Left forelimb (tissue), 1 donor: ENCODE measurements around the gene CLEC11A.

Experiments used
- DNase-seq: peaks from one replicate; pipeline ENCODE4 v3.0.0-alpha.2; 2018; ENCODE audit warnings: low spot score

CLEC11A gene

DNA sequence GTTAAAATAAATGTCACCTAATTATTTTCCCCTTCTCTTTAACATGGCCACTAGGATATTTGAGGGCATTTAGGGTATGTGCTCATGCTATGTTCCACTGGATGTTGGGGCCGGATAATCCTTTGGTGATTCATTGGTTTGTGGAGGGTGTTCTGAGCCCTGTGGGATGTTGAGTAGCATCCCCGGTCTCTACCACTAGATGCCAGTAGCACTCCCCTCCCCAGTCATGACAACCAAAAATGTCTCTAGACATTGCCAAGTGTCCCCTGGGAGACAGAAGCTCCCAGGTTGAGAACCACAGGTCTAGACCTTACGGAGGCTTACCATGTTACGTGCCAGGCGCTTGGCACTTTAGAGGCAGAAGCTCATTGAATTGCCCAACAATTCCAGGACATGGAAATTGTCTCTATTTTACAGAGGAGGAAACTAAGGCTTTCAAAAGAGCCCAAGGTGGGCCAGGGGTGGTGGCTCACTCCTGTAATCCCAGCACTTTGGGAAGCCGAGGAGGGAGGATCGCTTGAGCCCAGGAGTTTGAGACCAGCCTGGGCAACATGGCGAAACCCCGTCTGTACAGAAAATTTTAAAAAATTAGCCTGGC lies 17.6 kb upstream of the CLEC11A start:
- no peak for DNase-seq

DNA sequence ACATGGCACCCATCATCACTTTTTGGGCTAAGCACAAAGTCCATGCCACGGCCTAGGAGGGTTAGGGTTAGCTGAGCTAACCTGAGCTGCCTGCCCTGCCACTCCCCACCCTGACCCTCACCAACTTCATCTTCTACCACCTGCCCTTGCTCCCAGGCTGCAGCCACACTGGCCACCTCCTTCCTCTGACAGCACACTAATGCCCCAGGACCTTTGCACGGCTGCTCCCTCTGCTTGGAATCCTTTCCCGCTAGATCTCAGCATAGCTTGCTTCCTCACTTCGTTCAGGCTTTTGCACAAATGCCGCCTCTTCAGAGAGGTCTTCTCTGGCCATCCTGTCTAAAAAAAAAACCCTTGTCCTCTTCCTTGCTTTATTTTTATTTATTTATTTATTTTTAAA lies 16.8 kb upstream of the CLEC11A start:
- no peak for DNase-seq

DNA sequence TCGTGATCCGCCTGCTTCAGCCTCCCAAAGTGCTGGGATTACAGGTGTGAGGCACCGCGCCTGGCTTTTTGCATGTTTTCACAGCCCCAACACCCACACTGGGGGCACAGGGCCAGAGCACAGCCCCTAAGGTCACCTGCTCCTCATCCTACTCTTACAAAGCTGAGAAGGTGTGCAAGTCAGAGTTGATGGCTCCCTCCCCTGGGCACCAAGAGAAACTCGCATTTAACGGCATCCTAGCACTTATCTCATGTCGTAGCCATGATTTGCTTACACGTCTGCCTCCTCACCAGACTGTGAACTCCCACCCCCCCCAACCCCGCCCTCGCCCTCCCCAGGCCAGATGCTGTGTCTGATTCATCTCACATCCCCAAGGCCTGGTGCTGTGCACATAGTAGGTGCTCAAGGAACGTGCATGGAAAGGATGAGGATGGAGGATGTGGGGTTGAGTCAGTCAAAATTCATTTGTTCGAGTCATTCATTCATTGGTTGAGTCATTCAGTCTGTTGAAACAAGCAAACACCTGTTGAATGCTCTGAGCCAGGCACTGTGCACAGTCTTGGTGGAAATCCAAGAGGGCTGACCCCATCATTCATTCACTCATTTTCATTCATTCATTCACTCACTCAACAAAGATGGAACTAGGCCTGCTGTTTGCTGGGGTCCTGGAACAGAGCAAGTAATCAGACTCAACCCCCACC lies 14.8 kb upstream of the CLEC11A start:
- no peak for DNase-seq

GRCh38 chr19:50710094-50710493 lies 13.1 kb upstream of the CLEC11A start:
- DNase-seq: no peak

DNA sequence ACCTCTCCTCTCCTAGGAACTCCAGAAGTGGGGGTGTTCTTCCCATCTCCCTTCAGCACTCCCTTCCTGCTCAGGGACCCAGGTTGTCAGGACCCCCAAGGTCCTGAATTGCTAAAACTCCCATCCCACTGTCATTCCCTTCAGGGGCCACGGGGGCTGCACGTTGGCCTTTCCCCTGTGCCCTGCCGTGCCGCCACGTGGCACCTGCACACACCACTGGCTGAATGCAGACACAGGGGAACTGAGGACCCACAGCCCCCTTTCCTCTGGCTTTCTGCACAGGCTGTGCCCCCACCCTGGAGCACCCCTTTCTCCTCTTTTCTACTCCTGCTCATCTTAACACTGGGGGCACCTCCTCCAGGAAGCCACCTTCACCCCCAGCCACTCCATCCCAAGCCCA lies 12.6 kb upstream of the CLEC11A start:
- no peak for DNase-seq

GRCh38 chr19:50711196-50711595 lies 12.0 kb upstream of the CLEC11A start:
- no peak for DNase-seq

DNA sequence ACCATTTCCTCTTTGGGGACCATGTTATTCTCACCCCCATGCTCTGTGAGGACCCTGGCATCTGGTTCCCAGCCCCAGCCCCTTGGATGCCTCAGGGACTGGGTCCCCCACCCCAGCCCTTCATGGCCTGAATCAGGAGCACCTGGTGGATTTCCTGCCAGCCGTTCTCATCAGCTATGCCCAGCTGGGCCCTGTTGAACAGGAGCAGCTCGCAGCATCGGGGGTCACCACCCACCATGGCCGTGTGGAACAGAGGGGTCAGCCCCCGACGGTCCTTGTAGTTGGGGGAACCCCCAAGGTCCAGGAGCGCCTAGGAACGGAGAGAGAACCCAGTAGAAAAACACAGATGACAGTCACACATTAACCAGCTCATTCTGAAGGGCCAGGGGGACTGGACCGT lies 11.4 kb upstream of the CLEC11A start:
- DNase-seq: no peak

DNA sequence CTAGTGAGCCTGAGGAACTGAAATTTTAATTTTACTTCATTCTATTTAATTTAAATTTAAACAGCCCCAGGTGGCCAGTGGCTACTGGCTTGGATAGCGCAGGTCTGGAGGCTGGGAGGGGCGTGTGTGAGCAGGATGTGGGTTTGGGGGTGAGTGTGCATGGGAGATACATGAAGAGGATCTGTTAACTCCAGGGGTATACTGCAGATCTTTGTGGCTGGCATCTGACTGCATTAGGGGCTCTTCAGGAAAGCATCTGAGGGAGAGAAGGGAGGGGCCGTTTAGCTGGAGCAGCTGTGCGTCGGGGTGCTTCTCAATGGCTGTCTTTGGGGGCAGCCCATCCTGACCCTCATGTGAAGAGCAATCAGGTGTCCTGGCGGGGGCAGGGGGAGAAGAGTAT lies 10.3 kb upstream of the CLEC11A start:
- no peak for DNase-seq

DNA sequence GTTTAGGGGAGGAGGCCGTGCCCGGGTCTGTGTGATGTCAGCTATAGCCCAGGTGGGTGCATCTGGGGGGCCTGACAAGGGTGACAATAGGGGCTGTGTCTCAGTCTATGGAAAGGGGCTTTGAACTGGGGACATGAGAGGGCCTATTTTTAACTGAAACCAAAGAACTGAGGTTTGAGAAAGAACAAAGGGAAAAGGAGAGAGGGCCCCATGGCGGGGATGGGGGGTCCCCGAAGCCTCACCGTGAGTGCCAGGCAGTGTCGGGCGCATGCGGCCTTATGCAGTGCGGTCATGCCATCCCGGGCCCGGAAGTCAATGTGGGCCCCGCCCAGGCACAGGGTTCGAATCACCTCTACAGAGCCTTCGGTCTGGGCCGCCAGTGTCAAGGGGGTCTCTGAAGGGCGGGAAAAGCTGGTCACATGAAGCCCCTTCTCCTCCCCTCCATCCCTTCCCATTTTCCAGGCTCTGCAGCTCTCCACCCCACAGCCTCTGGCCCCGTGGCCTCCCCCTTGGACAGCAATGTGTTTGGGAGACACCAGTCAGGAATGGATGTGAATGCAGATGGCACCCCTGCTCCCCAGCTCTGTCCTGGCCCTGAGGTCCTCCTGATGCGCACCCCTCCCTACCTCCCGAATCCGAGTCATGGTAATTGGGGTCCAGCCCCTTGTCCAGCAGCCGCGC lies 9.5 kb upstream of the CLEC11A start:
- DNase-seq: no peak

DNA sequence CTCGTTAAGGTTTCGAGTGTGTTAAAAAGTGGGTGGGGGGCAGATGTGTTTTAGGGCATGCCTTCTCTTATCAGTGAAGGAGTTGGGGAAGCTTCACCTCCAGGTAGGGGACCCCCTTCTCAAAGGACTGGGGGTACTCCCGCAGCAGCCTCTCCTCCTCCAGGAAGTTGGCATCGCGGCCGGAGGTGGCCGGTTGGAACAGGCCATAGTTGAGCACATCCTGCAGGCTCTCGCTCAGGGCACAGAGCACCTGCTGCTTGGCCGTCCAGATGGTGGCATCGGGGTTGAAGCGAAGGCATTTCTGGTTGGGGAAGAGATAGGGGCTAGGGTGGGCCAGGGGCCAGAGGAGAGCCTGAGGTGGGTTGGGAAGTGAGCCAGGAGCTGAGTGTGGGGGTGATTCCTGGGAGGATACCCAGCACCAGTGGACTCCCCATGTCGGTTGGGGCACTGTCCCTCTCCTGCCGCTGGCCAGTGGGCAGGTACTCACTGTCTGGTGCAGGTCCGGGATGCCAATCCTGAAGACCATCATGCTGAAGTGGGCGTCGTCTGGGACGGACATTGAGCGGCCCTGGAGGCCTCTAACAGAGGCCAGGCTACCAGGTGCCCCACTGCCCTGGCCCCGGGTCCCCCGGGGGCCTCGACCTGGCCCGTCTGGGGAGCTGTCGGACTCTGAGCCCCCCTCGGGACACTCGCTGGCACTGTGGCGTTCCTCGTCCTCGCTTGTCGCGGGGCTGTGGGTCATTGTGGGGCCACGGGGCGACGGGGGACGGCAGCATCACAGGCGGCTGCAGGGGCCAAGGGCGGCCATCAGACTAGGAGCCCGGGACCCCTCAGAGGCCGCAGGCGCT lies 6.8 kb upstream of the CLEC11A start:
- DNase-seq: no peak

GRCh38 chr19:50717026-50717723 lies 6.0 kb upstream of the CLEC11A start:
- DNase-seq: no peak

- no peak for DNase-seq
These were observed 5.3 kb upstream of the CLEC11A start for GRCh38 chr19:50717891-50718254.

DNA sequence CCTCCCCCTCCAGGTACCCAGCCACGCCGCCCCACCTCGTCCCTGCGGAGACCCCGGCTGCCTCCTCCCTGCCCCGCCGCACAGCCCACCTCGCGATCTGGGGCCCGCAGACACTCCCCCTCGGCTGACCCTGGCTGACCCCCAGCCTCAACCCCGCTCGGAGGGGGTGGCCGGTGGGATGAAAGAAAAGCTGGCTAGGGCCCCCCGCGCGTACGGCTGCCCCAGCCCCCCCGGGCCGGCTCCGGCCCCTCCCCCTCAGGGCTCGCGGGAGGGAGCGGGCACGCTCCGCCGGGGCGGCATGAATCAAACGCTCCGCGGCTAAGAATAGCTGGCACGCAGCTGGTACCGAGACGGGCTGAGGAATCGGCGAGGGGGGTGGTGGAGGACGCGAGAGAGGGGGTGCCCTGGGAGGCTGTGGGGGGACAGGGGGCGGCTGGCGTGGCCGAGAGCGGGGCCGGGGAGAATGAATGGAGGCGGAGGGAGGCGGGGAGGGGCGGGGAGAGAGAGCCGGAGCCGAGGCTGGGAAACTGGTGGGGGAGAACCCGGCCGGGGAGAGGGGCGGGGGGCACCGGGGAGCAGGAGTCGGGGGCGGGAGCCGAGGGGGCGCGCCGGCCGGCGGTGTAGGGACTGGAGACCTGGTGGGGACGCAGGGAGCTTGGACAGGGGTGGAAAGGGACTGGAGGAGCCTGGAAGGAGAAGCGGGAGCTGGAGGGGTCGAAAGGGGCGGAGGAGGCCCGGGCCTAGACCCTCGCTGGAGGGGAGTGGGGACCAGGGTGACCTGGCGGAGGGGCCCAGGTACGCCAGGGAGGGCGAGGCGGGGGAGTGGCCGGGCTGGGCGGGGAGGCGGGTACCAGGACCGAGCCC lies 4.7 kb upstream of the CLEC11A start:
- no peak for DNase-seq

- DNase-seq: no peak
These were observed 4.1 kb upstream of the CLEC11A start for GRCh38 chr19:50719119-50719435.

DNA sequence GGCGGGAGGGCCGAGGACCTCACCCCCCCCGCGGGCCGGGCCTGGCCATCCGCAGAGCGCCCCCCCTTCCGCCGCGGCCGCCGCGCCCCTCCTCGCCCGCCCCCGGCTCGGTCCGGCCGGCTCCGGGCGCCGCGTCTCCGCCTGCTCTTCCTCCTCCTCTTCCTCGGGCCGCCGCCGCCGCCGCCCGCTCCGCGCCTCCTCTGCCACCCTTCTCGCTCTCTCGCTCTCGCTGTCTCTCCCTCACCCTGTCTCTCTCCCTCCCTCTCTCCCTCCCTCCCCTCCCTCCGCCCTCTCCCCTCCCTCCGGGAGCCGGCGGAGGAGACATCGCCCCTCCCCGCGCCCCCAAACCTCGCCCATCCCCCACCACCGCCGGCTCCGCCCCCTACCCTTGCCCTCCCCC lies 3.6 kb upstream of the CLEC11A start, which contains the start of gene SHANK1:
Gene SHANK1 (minus strand): TSS at position 237 of the 400 bp plus-strand sequence. CDS start 2,883 bp downstream, outside the sequence.
- no peak for DNase-seq

- no peak for DNase-seq
These were observed 2.8 kb upstream of the CLEC11A start for GRCh38 chr19:50720181-50720920.

DNA sequence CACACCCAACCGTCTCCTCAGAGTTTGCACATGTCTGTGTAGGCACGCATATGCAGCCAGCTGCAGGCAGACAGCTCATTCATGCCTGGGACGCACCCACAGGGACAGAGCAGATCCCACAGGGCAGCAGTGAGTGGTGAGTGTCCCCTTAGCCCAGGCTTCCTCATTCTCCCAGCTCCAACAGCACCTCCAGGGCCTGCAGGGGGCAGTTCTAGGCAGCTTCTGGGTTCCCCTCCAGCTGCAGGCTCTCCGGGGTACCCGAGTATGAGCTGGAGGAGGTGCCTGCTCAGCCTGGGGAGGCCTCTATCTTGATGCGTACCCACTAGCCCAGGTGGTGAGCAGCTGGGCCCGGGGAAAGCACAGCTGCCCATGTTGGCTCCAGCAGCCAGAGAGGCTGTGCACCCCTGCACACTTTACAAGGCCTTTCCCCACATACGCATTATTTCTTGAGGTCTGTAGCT lies 2.2 kb upstream of the CLEC11A start:
- DNase-seq: no peak

DNA sequence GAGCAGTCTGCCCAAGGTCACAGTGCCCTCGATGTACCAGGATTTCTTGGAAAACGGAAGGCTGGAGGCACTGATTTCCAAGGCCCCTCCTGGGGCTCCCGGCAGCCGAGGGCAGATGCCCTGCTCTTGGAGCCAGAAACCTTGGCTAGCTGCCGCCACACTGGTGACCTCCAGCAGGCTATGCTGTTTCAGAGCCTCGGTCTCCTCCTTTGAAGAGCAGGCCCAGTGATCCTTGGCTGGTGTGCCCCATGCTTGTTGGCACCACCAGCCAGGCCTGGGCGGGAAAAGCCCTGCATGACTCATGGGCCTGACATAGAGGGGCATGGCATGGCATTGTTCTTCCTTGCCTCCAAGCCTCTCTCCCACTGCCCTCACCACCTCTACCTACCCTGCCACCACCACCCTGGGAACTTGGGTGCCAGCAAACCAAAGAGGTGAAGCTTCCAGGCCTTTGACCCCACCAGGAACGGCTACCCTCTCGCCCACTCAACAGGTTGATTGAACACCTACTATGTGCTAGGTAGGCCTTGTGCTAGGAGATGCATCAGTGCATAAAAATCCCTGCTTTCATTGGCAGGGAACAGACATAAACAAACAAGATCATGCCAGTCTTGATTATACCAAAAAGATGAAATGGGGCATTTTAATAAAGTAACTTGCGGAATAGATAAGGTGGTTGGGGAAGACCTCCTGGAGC lies 1.6 kb upstream of the CLEC11A start:
- DNase-seq: no peak

- DNase-seq: no peak
These were observed 757 bp upstream of the CLEC11A start for GRCh38 chr19:50722201-50723013.
